HG02884 (cell line): ENCODE data around the gene SHC2.
"Not testable (repeated sequence)": the region's sequence is repeated elsewhere in the genome, so short reads cannot be mapped to it uniquely, and the experiment has no call there.

Experiments
- ATAC-seq: cut with Tn5 transposase; IDR thresholded peaks from one replicate; pipeline ENCODE4 v1.9.1; 2021; ENCODE audit warnings: mild to moderate bottlenecking, moderate library complexity; ENCODE audit not compliant: unreplicated experiment

The SHC2 gene

GRCh38 chr19:408902-409515 is 51.8 kb downstream of the SHC2 start, which contains the start of gene C2CD4C:
TSS of gene C2CD4C (minus strand) at chr19:409147. CDS start at chr19:408361, 786 bp downstream.
- ATAC-seq: no peak

- ATAC-seq: no peak
Observed at GRCh38 chr19:408441-408901, 52.4 kb downstream of the SHC2 start.

- no peak for ATAC-seq
Observed at GRCh38 chr19:407511-408440, 53.1 kb downstream of the SHC2 start.

GRCh38 chr19:406971-407510 is 53.8 kb downstream of the SHC2 start:
- ATAC-seq: no peak

- no peak for ATAC-seq
Observed at GRCh38 chr19:406135-406781, 54.6 kb downstream of the SHC2 start.

- no peak for ATAC-seq
Observed at GRCh38 chr19:405121-405965, 55.5 kb downstream of the SHC2 start.

GRCh38 chr19:403221-404027 is 57.4 kb downstream of the SHC2 start:
- no peak for ATAC-seq

GRCh38 chr19:402786-403185 is 58.0 kb downstream of the SHC2 start:
- ATAC-seq: no peak

GRCh38 chr19:401866-402511 is 58.8 kb downstream of the SHC2 start:
- no peak for ATAC-seq

- no peak for ATAC-seq
Observed at GRCh38 chr19:400976-401865, 59.6 kb downstream of the SHC2 start.

- no peak for ATAC-seq
Observed at GRCh38 chr19:399370-399769, 61.5 kb downstream of the SHC2 start.

GRCh38 chr19:398719-399118 is 62.1 kb downstream of the SHC2 start:
- ATAC-seq: no peak

GRCh38 chr19:397941-398706 is 62.7 kb downstream of the SHC2 start:
- no peak for ATAC-seq

GRCh38 chr19:397321-397720 is 63.5 kb downstream of the SHC2 start:
- ATAC-seq: no peak

GRCh38 chr19:395467-395866 is 65.4 kb downstream of the SHC2 start:
- no peak for ATAC-seq

GRCh38 chr19:394857-395256 is 66.0 kb downstream of the SHC2 start:
- not testable (repeated sequence) for ATAC-seq

- ATAC-seq: not testable (repeated sequence)
Observed at GRCh38 chr19:393560-393959, 67.3 kb downstream of the SHC2 start.
